Keratinocyte (primary cell): ENCODE results near the gene JAK1. TPM values are rescaled to one million over a fixed set of nuclear protein-coding genes. Genes with fewer than 3 reads are reported as not detected.

Experiments used
- DNase-seq: peaks from one replicate; pipeline ENCODE4 v3.0.0-alpha.2; 2011; ENCODE audit warnings: low read depth, missing footprints, low spot score
- FAIRE-seq: peaks from 2 replicates; lab custom pipeline; 2011; peaks lifted over from hg19 to GRCh38; lab: Jason Lieb, UNC
- H2AFZ ChIP-seq: 2 replicates; pipeline ENCODE4 v1.6.0; 2012; ENCODE audit warnings: low read length, control low read depth, inconsistent platforms; ENCODE audit not compliant: control insufficient read depth
- H3K27ac ChIP-seq: 2 replicates; pipeline ENCODE4 v1.5.1; 2011; ENCODE audit warnings: low read length; ENCODE audit not compliant: control insufficient read depth, insufficient read depth
- H3K27me3 ChIP-seq: 3 replicates; pipeline ENCODE4 v1.6.0; 2011; ENCODE audit warnings: low read length; ENCODE audit not compliant: control insufficient read depth, insufficient read depth; ENCODE audit errors: extremely low read depth
- H3K36me3 ChIP-seq, 2 experiments: 2 replicates in 1 of 2; 3 replicates in 1 of 2; pipeline ENCODE4 v1.5.1; 2011; ENCODE audit warnings: low read length in 2 of 2, mild to moderate bottlenecking in 1 of 2; ENCODE audit not compliant: control insufficient read depth in 2 of 2, insufficient read depth in 2 of 2; ENCODE audit errors: extremely low read depth in 1 of 2
- H3K4me1 ChIP-seq: 3 replicates; pipeline ENCODE4 v1.5.1; 2011; ENCODE audit warnings: low read length; ENCODE audit not compliant: control insufficient read depth, insufficient read depth; ENCODE audit errors: extremely low read depth
- H3K4me2 ChIP-seq: 3 replicates; pipeline ENCODE4 v1.6.0; 2011; ENCODE audit warnings: low read depth, low read length; ENCODE audit not compliant: control insufficient read depth, insufficient read depth; ENCODE audit errors: extremely low read depth
- H3K4me3 ChIP-seq, 3 experiments: fragments of 200-600 bp in 1 of 3; sonication (generic) in 1 of 3; 2 replicates in 2 of 3; 3 replicates in 1 of 3; pipeline ENCODE4 v1.5.1; 2011 to 2016; ENCODE audit warnings: low read length in 3 of 3, mild to moderate bottlenecking in 3 of 3, control low read depth in 2 of 3, inconsistent platforms in 1 of 3, low read depth in 1 of 3, mixed read lengths in 1 of 3, mixed run types in 1 of 3, moderate library complexity in 1 of 3; ENCODE audit not compliant: control insufficient read depth in 2 of 3, insufficient read depth in 2 of 3; ENCODE audit errors: extremely low read depth in 1 of 3
- H3K79me2 ChIP-seq: 2 replicates; pipeline ENCODE4 v1.6.0; 2012; ENCODE audit warnings: low read length; ENCODE audit not compliant: control insufficient read depth, insufficient read depth
- H3K9ac ChIP-seq: 3 replicates; pipeline ENCODE4 v1.6.0; 2011; ENCODE audit warnings: low read length; ENCODE audit not compliant: control insufficient read depth, insufficient read depth; ENCODE audit errors: extremely low read depth
- H3K9me1 ChIP-seq: 3 replicates; pipeline ENCODE4 v1.6.0; 2011; ENCODE audit warnings: low read length; ENCODE audit not compliant: control insufficient read depth, insufficient read depth; ENCODE audit errors: extremely low read depth
- H3K9me3 ChIP-seq: 2 replicates; pipeline ENCODE4 v1.5.1; 2012; ENCODE audit warnings: low read depth, low read length; ENCODE audit not compliant: control insufficient read depth
- H4K20me1 ChIP-seq: 3 replicates; pipeline ENCODE4 v1.6.0; 2011; ENCODE audit warnings: low read length; ENCODE audit not compliant: control insufficient read depth, insufficient read depth; ENCODE audit errors: extremely low read depth
- CTCF ChIP-seq, 3 experiments: IDR thresholded peaks in 1 of 3; conservative IDR thresholded peaks in 1 of 3; optimal IDR thresholded peaks in 1 of 3; 2 replicates in 2 of 3; 3 replicates in 1 of 3; pipeline versions ENCODE3 to v1.5.1; 2011; ENCODE audit warnings: low read length in 3 of 3, mild to moderate bottlenecking in 3 of 3, moderate library complexity in 2 of 3, control low read depth in 1 of 3, inconsistent platforms in 1 of 3; ENCODE audit not compliant: insufficient read depth in 2 of 3; ENCODE audit errors: extremely low read depth in 1 of 3
- EZH2 ChIP-seq: IDR thresholded peaks from one replicate; pipeline ENCODE4 v1.6.1; 2012; ENCODE audit warnings: inconsistent platforms, mild to moderate bottlenecking, low read length, moderate library complexity
- dilution Hi-C: fragments of 300-500 bp; cut with MboI; formaldehyde crosslinking; loops from one replicate; pipeline ENCODE4 v1.7.0; 2020; ENCODE audit warnings: low sequenced_read_pairs; ENCODE audit not compliant: extremely low pct_ligation_motif_present
- polyA plus RNA-seq, 5 experiments: library from polyadenylated mRNA; depleted of rRNA in 3 of 5; stranded (reverse) in 3 of 5; stranded (forward) in 1 of 5; unstranded in 1 of 5; fragments of >200 nt; gene quantifications; 1 replicate in 1 of 5; 2 replicates in 3 of 5; 3 replicates in 1 of 5; pipeline versions ENCODE4 v1.2.1 to v1.2.3, GENCODE V29; 2011 to 2012; ENCODE audit warnings: missing spikeins in 2 of 5, low read depth in 1 of 5, low replicate concordance in 1 of 5

Gene JAK1
- polyA plus RNA-seq, 1 donor (not counting 4 experiments of a cell fraction or from before 2014, with no cell fraction given) = 50.9 TPM

DNA sequence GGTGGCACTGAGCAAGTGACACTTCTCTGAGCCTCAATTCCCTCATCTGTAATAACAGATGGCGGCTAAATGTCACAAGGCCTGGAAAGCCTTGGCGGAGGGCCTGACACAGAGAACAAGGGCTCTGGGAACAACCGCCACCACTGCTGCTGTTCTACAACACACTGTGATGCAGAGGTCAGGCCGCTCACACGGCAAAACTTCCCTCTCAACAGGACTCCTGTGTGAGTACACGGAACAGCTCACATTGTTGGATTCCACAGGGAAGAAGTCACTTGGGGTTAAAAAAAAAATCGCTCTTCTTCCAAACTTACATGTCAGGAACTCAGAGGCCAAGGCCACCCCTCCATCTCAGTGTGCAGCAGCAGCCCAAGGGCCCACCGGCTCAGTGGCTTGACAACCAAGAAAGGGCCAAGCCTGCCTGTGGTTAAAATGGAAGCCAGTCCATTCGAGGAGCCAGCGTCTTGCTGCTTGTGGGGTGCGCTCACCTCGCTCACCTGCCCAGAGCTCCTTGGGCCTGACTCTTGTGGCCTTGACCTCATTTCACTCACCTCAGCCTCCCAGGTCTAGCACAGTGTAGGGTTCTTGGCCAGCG, 120.4 kb downstream of the JAK1 start:
- no peaks in the 10 kb centered on the region for H3K79me2 ChIP-seq
- no peak overlapping the region for H2AFZ ChIP-seq
- no peak overlapping the region for H3K4me2 ChIP-seq
- H3K9me1 ChIP-seq = no peaks in the 10 kb centered on the region
- TF ChIP-seq CTCF (optimal IDR thresholded peaks at IDR 0.05 in 1 of 3, IDR thresholded peaks at IDR 0.05 in 1 of 3, conservative IDR thresholded peaks at IDR 0.05 in 1 of 3; ENCODE audit: extremely low read depth in 1 of 3, insufficient read depth in 2 of 3, low read length in 3 of 3) (no peak), EZH2 (no peak)
- no peak overlapping the region for H3K27ac ChIP-seq
- dilution Hi-C loops = no loop called here
- H3K9ac ChIP-seq = no peak overlapping the region
- FAIRE-seq = no peak
- no peak for DNase-seq
- no peaks in the 10 kb centered on the region for H3K27me3 ChIP-seq
- no peaks in the 10 kb centered on the region for H3K4me1 ChIP-seq
- H3K4me3 ChIP-seq = no peak overlapping the region
- no peaks in the 10 kb centered on the region for H3K9me3 ChIP-seq
- no peaks in the 10 kb centered on the region for H4K20me1 ChIP-seq
- H3K36me3 ChIP-seq = peaks cover 13 to 27% of the 10 kb centered on the region in 2 experiments

DNA sequence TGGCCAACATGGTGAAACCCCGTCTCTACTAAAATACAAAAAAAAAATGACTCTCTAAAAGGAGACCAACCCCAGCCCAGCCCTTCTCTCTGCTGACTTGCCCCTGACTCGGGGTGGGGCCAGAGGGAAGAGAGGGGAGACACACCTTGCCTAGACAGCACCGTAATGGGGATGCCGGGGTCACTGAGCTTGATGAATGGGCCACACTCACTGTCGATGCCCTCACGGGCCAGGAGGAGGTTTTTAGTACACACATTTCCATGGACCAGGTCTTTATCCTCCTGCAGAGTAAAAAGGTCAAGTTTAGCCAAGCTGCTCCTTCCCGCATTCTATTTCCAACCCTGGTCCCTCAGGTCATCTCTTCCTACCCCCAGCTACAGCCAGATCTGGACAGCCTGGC, 121.7 kb downstream of the JAK1 start:
- no peaks in the 10 kb centered on the region for H3K4me1 ChIP-seq
- no peak overlapping the region for H3K27ac ChIP-seq
- H3K9me1 ChIP-seq = no peaks in the 10 kb centered on the region
- no peak overlapping the region for H3K4me2 ChIP-seq
- H3K9me3 ChIP-seq = no peaks in the 10 kb centered on the region
- FAIRE-seq = no peak
- H2AFZ ChIP-seq = no peak overlapping the region
- dilution Hi-C loops = no loop called here
- no peaks in the 10 kb centered on the region for H3K79me2 ChIP-seq
- H4K20me1 ChIP-seq = no peaks in the 10 kb centered on the region
- H3K27me3 ChIP-seq = no peaks in the 10 kb centered on the region
- DNase-seq = no peak
- peaks cover 14 to 27% of the 10 kb centered on the region in 2 experiments for H3K36me3 ChIP-seq
- TF ChIP-seq EZH2 (no peak), CTCF (optimal IDR thresholded peaks at IDR 0.05 in 1 of 3, IDR thresholded peaks at IDR 0.05 in 1 of 3, conservative IDR thresholded peaks at IDR 0.05 in 1 of 3; ENCODE audit: extremely low read depth in 1 of 3, insufficient read depth in 2 of 3, low read length in 3 of 3) (no peak)
- no peak overlapping the region for H3K4me3 ChIP-seq
- H3K9ac ChIP-seq = no peak overlapping the region
